HG03108 (cell line): ENCODE results near the gene ATP2B1.
"Not testable (repeated sequence)": the region's sequence is repeated elsewhere in the genome, so short reads cannot be mapped to it uniquely, and the experiment has no call there.

Experiments used
- ATAC-seq: cut with Tn5 transposase; IDR thresholded peaks from one replicate; pipeline ENCODE4 v1.9.1; 2021; ENCODE audit warnings: moderate library complexity; ENCODE audit not compliant: unreplicated experiment

The ATP2B1 gene

DNA sequence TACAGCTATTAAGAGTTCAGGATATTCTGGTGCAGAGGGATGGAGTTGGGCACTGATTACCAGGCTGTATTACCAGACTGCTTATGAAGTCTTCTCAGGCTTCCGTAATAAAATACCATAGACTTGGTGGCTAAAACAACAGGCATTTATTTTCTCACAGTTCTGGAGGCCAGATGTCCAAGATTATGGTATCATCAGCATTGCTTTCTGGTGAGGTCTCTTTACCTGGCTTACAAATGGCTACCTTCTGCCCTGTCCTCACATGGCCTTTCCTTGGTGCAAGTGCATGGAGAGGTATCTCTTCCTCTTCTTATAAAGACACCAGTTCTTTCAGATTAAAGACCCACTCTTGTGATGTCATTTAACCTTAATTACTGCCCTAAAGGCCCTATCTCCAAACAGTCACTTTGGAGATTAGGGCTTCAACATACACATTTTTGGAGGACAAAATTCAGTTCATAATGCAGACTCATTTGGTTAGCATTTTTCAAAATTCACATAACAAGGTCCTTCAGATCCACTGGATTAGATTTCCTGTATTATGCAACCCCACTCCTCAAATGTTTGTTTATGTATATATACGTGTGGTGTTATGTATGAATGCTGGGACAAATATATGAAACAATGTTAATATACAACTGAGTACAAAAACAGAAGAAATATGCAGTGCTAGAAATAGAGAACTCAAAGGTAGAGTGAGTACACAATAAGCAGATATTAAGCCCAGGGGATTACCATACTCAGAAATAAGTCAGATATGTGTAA is 9.3 kb upstream of the ATP2B1 start:
- ATAC-seq, result no peak

DNA sequence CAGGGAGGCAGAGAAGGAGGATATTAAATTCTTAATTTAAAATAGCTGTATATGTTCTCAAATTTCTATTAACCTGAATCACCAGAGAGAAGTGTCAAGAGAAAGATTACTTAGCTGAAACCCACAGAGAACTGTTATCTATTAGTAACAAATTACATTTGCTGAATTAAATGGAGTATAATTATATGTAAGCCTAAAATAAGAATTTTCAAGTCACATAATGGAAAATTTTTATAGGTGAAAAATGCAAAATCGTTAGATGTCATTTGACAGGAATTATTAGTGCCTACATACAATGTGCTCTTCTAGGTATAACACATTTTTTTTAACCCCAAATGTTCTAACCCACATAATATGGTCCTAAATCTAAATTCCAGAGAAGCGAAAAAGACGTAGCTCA is 4.1 kb upstream of the ATP2B1 start:
- ATAC-seq, result no peak

DNA sequence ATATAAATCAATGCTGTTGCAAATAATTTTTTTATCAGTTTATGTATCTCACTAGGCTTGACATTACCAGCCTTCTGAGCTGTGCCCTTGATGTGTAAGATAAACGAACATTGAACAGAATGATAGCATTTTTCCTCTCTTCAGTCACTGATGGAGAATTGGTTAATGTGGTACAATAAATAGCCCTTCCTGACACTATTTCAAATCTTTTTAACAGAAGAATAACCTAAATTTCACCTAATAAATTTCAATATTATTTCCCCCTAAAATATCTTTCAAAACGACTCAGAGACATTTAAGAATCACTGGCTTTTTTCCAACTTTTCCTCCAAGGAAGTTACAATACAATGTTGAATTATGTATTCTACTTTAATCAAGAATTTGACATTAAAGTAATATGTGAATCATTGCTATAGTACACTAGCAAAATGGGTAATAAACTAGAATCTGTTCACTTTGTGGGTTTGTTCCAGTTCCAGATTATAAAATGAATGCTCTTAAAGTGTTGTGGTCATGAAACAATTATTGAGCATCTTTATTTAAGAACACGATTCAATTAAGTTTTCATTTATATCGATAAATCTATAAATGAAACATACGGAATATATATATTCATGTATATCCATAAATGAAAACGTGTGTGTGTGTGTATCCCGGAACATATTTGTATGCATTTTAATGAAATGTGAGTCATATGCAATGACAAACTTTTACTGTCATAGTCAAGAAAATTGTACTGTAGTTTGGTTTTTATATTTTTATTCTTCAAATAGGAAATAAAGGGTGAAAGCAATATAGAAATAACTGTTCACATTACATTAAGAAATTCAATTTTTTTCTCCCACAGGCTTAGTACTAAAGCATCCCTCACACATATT is 2.5 kb upstream of the ATP2B1 start:
- ATAC-seq, result no peak

DNA sequence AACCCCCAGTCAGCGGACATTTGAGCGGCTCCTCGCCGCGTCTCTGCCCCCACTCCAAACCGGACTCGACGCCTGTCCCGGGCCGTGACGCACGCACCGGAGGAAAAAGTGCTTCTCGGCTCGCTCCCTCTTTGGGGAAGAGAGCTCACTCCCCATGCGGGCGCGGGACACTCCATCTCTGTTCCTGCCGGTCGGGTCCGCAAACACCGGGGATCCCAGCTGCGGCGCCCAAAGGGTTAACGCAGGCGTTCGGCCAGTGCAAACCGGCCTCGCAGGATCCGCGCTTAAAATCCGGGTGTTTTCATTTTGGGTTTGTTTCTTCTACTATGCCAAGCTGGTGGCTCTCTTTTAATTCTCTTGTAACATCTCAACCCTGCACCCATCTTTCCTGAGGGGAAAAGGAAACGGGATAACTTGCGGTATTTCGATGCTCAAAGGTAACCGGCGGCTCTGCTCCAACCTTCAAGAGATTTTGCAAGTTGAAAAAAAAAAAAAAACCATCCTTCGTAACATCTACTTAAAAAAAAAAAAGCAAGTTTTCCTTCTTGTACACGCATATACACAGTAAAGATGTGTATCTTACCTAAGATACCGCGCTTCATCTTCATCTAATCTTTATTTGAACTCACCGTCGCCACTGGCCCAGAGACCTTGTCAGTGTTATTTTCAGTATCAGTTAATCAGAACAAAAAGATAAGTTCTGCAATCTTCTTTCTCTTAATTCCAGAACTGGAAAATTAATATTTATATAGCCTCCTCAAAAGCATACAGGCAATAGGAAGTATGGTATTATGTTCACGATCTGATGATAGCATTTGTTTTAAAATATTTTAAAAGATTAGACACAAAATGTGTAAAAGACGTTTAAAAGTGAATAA is 1.6 kb upstream of the ATP2B1 start:
- peak; percentile 5 for ATAC-seq

GRCh38 chr12:89709157-89709994 is 738 bp upstream of the ATP2B1 start:
- ATAC-seq, result peak; percentile 58

DNA sequence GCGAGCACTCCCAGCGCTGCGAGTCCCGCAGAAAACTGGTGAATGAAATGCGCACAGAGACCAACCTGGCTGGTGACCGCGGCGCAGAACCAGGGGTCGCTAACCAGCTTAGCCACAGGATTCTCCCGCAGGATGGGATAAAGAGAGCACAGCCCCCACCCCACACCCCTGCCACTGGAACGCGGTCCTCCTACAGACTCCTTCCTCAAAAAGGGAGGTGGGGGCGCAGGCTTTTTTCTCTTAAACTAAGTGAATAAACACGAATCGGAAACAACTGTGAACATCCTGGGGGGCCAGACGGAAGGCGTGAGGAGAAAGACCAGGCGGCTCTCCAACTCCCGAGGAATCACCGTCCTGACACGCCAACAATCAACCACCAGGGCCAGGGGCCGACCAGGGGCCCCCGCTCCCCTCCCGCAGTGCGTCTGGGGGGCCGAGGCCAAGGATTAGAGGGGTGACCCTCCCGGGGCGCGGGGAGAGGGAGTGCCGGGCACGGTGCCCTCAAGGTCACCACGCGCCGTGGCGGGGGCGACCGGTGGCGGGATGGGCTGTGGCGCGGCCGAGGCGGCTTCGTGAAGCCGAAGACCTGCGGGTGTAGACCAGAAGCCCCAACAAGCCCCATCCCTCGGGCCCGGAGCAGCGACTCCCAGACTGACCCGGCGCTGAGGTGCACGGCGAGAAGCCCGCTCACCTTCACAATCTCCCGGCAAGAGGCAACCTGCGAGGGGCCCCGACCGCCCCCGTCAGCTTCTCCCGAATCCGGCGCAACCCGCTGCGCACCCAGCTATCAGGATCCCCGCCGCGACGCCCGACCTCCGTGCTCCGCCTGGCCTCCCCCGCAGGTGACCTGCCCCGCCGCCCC is 704 bp downstream of the ATP2B1 start:
- ATAC-seq, result no peak

- ATAC-seq, result no peak
Observed at GRCh38 chr12:89706986-89707702, 1.5 kb downstream of the ATP2B1 start.

GRCh38 chr12:89706551-89706950 is 2.1 kb downstream of the ATP2B1 start:
- ATAC-seq, result no peak

DNA sequence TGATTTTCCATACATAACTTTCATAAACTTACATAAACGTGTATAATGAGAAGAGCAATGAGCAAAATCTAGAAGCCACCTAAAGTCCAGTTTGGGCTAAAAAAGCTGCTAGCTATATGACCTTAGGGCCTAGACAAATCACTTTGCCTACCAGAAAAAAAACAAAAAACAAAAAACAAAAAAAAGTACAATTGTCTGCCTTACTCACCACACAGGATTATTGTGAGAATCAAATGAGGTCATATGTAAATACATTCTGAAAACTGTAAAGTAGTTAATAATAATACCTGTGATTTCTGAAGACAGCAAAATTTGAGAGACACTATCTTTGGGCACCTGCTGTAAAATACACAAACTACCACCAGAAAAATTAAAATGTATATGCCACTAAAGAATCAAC is 4.2 kb downstream of the ATP2B1 start:
- no peak for ATAC-seq

DNA sequence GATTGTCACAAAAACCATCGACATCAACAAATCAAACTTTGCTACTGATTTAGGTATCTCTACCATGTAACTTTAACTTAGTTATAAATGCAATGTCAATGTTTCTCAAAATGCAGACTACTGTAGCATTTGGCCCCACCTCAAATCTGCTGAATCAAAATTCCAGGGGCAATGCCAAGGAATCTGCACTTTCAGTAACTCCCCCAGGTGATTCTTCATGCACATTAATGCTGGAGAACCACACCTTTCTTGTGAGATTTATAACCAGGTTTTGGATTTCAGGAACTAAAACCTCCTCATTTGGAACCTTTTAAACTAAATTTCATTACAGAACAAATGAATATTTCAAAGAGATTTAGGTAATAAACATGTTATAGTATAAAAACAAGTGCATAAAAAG is 4.9 kb downstream of the ATP2B1 start:
- no peak for ATAC-seq

DNA sequence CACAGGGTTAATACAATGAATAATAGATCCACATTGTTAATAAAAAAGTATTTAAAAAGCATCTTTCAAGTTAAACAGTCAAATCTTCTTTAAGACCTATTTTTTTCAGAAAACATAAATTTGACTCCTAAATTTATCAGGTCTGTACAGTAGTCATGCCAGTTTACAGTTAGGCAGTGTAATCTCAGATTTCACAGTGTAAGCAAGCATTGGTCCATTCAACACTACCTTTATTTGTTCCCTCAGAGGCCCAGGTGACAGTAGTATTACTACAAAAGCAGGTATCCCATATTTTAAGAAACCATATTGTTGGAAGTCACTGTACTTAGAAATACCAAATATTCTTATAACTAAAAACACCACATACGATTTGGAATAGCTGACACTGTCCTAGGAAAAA is 6.1 kb downstream of the ATP2B1 start:
- ATAC-seq, result no peak

- no peak for ATAC-seq
Observed at GRCh38 chr12:89701606-89702206, 6.9 kb downstream of the ATP2B1 start.

GRCh38 chr12:89700191-89700810 is 8.3 kb downstream of the ATP2B1 start:
- no peak for ATAC-seq

DNA sequence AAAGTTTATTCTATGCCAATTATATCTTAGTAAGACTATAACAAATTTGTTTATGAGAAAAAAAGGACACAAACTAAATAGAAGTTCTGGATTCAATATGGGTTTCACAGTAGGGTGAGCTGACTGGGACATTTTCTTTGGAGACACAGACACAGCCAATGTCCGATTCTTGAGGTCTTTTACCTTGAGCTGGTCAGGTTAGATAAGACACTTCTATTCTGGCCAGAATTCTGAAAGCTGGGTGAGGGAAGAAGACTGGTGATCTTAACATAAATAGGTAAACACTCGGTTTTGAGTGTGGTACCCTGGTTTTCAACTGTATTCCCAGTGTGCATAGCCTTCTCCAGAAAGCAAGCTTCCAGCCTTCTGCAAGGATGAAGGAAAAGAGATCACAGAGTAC is 10.0 kb downstream of the ATP2B1 start:
- ATAC-seq, result no peak

GRCh38 chr12:89697728-89698127 is 10.9 kb downstream of the ATP2B1 start:
- not testable (repeated sequence) for ATAC-seq

GRCh38 chr12:89697296-89697695 is 11.3 kb downstream of the ATP2B1 start:
- ATAC-seq, result no peak

GRCh38 chr12:89695830-89696229 is 12.8 kb downstream of the ATP2B1 start:
- ATAC-seq, result peak; percentile 48

DNA sequence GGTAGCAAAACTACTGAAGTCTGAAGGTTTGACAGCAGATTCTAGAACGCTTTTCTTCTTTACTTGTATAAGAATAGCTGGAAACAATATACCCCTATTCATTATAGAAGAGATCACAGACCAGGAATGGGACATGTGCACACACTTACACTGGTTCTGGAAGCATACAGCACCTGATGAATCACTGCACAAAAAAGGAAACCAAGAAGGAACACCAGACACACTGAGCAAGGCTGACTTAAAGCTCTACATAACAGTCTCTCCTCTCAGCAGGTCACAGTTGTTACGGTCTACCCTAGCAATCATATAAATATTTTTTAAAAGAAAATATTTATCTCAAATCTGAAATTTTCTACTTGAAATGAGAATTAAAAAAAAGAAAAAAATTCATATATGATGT is 13.5 kb downstream of the ATP2B1 start:
- no peak for ATAC-seq
